A549 (cell line): ENCODE measurements around the gene TRIM7. TPM values are rescaled to one million over a fixed set of nuclear protein-coding genes. Genes with fewer than 3 reads are reported as not detected.
"Not testable (repeated sequence)": the region's sequence is repeated elsewhere in the genome, so short reads cannot be mapped to it uniquely, and the experiment has no call there.

ENCODE experiments used
- ATAC-seq, 2 experiments: fragments of 200-7000 bp in 1 of 2; fragments of >200 bp in 1 of 2; cut with Nextera tagmentation in 1 of 2; cut with Tn5 transposase in 1 of 2; 3 replicates each; pipeline versions ENCODE4 v1.8.0 to v1.9.1; 2018 to 2020; ENCODE audit warnings: mild to moderate bottlenecking in 1 of 2, moderate library complexity in 1 of 2
- CTCF ChIA-PET: fragments of 300-600 bp; sonication (Branson Sonifier 250); formaldehyde crosslinking; extraction: SDS; loops from one replicate; lab custom pipeline; 2021; ENCODE audit warnings: antibody characterized with exemption, inconsistent platforms; lab: Yijun Ruan, JAX
- POLR2A ChIA-PET: fragments of 350-600 bp; formaldehyde crosslinking; extraction: SDS; loops from one replicate; lab custom pipeline; 2021; ENCODE audit warnings: antibody characterized with exemption, inconsistent platforms; lab: Yijun Ruan, JAX
- DNase-seq, 2 experiments: peaks; one replicate each; pipeline versions ENCODE4 v3.0.0 to v3.0.0-alpha.2; 2011 to 2016; ENCODE audit warnings: low read depth in 1 of 2, low spot score in 1 of 2
- FAIRE-seq: peaks from 2 replicates; lab custom pipeline; 2011; peaks lifted over from hg19 to GRCh38; lab: Jason Lieb, UNC
- H3K27ac ChIP-seq, 2 experiments: fragments of >200 bp; sonication (Bioruptor Twin); formaldehyde crosslinking; 3 replicates each; pipeline ENCODE4 v1.5.1; 2016 to 2017
- H3K4me1 ChIP-seq: fragments of >200 bp; sonication (Bioruptor Twin); formaldehyde crosslinking; 3 replicates; pipeline ENCODE4 v1.6.1; 2016
- H3K4me2 ChIP-seq: fragments of >200 bp; sonication (Bioruptor Twin); formaldehyde crosslinking; 3 replicates; pipeline ENCODE4 v1.6.1; 2016
- H3K4me3 ChIP-seq: fragments of >200 bp; sonication (Bioruptor Twin); formaldehyde crosslinking; 3 replicates; pipeline ENCODE4 v1.5.1; 2016
- H3K9me3 ChIP-seq: fragments of >200 bp; sonication (Bioruptor Twin); formaldehyde crosslinking; 3 replicates; pipeline ENCODE4 v1.6.1; 2016
- EHF ChIP-seq: fragments of 250-450 bp; sonication (Bioruptor Pico); IDR thresholded peaks from 2 replicates; pipeline ENCODE4 v1.5.0; 2020; ENCODE audit warnings: mild to moderate bottlenecking
- FOSB ChIP-seq: fragments of 250-450 bp; sonication (Bioruptor Pico); IDR thresholded peaks from 2 replicates; pipeline ENCODE4 v1.5.0; 2020; ENCODE audit warnings: mild to moderate bottlenecking, moderate library complexity
- FOSL2 ChIP-seq, 2 experiments: fragments of 450-650 bp in 1 of 2; fragments of >200 bp in 1 of 2; sonication (Bioruptor Twin) in 1 of 2; formaldehyde crosslinking; IDR thresholded peaks; 2 replicates each; pipeline versions ENCODE4 v1.5.0 to v1.6.1; 2016 to 2020; ENCODE audit warnings: mild to moderate bottlenecking in 1 of 2, moderate library complexity in 1 of 2
- HEYL ChIP-seq: fragments of 250-450 bp; sonication (Bioruptor Pico); IDR thresholded peaks from 2 replicates; pipeline ENCODE4 v1.8.0; 2021; ENCODE audit warnings: mild to moderate bottlenecking, moderate library complexity
- HOXB5 ChIP-seq: fragments of 250-450 bp; sonication (Bioruptor Pico); IDR thresholded peaks from 2 replicates; pipeline ENCODE4 v1.5.0; 2020; ENCODE audit warnings: mild to moderate bottlenecking, moderate library complexity
- POLR2A ChIP-seq: IDR thresholded peaks from 2 replicates; pipeline ENCODE4 v1.6.1; 2012; ENCODE audit warnings: mild to moderate bottlenecking, low read length
- RNF2 ChIP-seq: fragments of 200-600 bp; sonication (generic); IDR thresholded peaks from 2 replicates; pipeline ENCODE4 v1.6.1; 2016; ENCODE audit warnings: low read depth, mild to moderate bottlenecking, antibody characterized with exemption, moderate library complexity, borderline replicate concordance
- SREBF2 ChIP-seq: fragments of 450-650 bp; IDR thresholded peaks from 2 replicates; pipeline ENCODE4 v1.6.1; 2014; ENCODE audit warnings: mild to moderate bottlenecking, moderate library complexity
- TP53 ChIP-seq: fragments of 250-450 bp; sonication (Bioruptor Pico); IDR thresholded peaks from 2 replicates; pipeline ENCODE4 v1.5.0; 2021; ENCODE audit warnings: mild to moderate bottlenecking, moderate library complexity
- ZSCAN20 ChIP-seq: fragments of 250-450 bp; sonication (Bioruptor Pico); IDR thresholded peaks from 2 replicates; pipeline ENCODE4 v1.8.0; 2022; ENCODE audit warnings: mild to moderate bottlenecking, moderate library complexity
- WGBS: methylation state at CpG from one replicate; pipeline ENCODE4 v1.1.6; 2017; ENCODE audit errors: missing lambda C conversion rate; 5-methylcytosine and 5-hydroxymethylcytosine counted together
- polyA plus RNA-seq, 4 experiments: library from polyadenylated mRNA; depleted of rRNA in 3 of 4; stranded (reverse); fragments of >200 nt; fragmentation: RNase III in 1 of 4; extraction: RNeasy Plus Mini Kit Qiagen cat#74134 plus additional on column Dnase treatment in 1 of 4; gene quantifications; 2 replicates in 3 of 4; 3 replicates in 1 of 4; pipeline ENCODE4 v1.2.3, GENCODE V29; 2011 to 2017
- TF ChIP-seq, protein P1 (sequence below): fragments of 250-450 bp; sonication (Bioruptor Pico); IDR thresholded peaks from 2 replicates; pipeline ENCODE4 v1.5.0; 2021; ENCODE audit warnings: mild to moderate bottlenecking, moderate library complexity, borderline replicate concordance
- TF ChIP-seq, protein P2 (sequence below): fragments of 250-450 bp; sonication (Bioruptor Pico); IDR thresholded peaks from 2 replicates; pipeline ENCODE4 v1.5.0; 2020; ENCODE audit warnings: low read depth, mild to moderate bottlenecking, moderate library complexity
- TF ChIP-seq, protein P3 (sequence below): IDR thresholded peaks from 2 replicates; pipeline ENCODE4 v1.6.1; 2012
- TF ChIP-seq, protein P4 (sequence below): IDR thresholded peaks from 2 replicates; pipeline ENCODE4 v1.6.1; 2012; ENCODE audit warnings: low read depth, borderline replicate concordance
- TF ChIP-seq, protein P5 (sequence below): fragments of >200 bp; sonication (Bioruptor Twin); formaldehyde crosslinking; IDR thresholded peaks from 3 replicates; pipeline ENCODE4 v1.6.1; 2016

The TRIM7 gene
- polyA plus RNA-seq, 2 of the 4 experiments (the other 2 are of a cell fraction), result 21.8 to 30.7 TPM

DNA sequence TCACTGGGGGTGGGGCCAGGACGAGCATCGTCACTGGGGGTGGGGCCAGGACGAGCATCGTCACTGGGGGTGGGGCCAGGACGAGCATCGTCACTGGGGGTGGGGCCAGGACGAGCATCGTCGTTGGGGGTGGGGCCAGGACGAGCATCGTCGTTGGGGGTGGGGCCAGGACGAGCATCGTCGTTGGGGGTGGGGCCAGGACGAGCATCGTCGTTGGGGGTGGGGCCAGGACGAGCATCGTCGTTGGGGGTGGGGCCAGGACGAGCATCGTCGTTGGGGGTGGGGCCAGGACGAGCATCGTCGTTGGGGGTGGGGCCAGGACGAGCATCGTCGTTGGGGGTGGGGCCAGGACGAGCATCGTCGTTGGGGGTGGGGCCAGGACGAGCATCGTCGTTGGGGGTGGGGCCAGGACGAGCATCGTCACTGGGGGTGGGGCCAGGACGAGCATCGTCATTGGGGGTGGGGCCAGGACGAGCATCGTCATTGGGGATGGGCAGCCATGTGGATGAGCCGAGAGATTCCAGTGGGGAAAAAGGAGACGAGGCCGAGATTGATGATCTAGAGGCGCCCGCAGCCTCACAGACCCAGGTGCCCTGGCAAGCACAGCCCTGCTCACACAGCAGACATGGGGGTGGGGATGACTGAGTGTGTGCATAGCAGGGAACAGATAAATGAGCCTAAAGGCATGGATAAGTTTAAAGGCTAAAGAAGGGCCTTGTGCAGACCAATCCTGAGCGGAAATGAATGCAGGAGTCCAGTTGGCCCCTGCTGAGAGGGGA lies 44.1 kb downstream of the TRIM7 start:
- peak overlapping the region; percentile 91 to 99 for H3K27ac ChIP-seq
- POLR2A ChIA-PET, FAIRE-seq, H3K9me3 ChIP-seq: not testable (repeated sequence)
- peaks cover 22% of the 10 kb centered on the region for H3K4me1 ChIP-seq
- TF ChIP-seq HOXB5 (CRISPR knock-in tag) (peak; percentile 92; the same call in 1 of the 2 replicates), ZSCAN20 (peak; percentile 93), RNF2 (0 out of 2 replicates have a peak, but pooled peaks have one; percentile 28), EHF (peak; percentile 48; the same call in 1 of the 2 replicates), TP53 (CRISPR knock-in tag) (peak; percentile 68; the same call in 1 of the 2 replicates), HEYL (CRISPR knock-in tag) (peak; percentile 89)
- TF ChIP-seq, protein P1, sequence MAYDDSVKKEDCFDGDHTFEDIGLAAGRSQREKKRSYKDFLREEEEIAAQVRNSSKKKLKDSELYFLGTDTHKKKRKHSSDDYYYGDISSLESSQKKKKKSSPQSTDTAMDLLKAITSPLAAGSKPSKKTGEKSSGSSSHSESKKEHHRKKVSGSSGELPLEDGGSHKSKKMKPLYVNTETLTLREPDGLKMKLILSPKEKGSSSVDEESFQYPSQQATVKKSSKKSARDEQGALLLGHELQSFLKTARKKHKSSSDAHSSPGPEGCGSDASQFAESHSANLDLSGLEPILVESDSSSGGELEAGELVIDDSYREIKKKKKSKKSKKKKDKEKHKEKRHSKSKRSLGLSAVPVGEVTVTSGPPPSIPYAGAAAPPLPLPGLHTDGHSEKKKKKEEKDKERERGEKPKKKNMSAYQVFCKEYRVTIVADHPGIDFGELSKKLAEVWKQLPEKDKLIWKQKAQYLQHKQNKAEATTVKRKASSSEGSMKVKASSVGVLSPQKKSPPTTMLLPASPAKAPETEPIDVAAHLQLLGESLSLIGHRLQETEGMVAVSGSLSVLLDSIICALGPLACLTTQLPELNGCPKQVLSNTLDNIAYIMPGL (CRISPR knock-in tag), result peak; percentile 73; the same call in 1 of the 2 replicates
- TF ChIP-seq, protein P2, sequence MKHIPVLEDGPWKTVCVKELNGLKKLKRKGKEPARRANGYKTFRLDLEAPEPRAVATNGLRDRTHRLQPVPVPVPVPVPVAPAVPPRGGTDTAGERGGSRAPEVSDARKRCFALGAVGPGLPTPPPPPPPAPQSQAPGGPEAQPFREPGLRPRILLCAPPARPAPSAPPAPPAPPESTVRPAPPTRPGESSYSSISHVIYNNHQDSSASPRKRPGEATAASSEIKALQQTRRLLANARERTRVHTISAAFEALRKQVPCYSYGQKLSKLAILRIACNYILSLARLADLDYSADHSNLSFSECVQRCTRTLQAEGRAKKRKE (CRISPR knock-in tag), result 0 out of 2 replicates have a peak, but pooled peaks have one; percentile 74
- TF ChIP-seq, protein P3, sequence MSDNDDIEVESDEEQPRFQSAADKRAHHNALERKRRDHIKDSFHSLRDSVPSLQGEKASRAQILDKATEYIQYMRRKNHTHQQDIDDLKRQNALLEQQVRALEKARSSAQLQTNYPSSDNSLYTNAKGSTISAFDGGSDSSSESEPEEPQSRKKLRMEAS, result peak; percentile 93
- TF ChIP-seq, protein P4, sequence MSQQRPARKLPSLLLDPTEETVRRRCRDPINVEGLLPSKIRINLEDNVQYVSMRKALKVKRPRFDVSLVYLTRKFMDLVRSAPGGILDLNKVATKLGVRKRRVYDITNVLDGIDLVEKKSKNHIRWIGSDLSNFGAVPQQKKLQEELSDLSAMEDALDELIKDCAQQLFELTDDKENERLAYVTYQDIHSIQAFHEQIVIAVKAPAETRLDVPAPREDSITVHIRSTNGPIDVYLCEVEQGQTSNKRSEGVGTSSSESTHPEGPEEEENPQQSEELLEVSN, result peak; percentile 91
- CTCF ChIA-PET, result interaction anchor here (0.8 to 2.7 kb wide), 13 partner anchors 10 to 78 kb away, joined by 3 to 15 read pairs (median 5); partner anchors contain the start of gene OR2V2
- H3K4me3 ChIP-seq, result peak overlapping the region; percentile 38
- ATAC-seq (peak; percentile 37 to 52), DNase-seq (peak; percentile 88 to 91)
- 13% methylated on average over 8 of the region's 48 CpGs for WGBS
- H3K4me2 ChIP-seq, result peak overlapping the region; percentile 91

DNA sequence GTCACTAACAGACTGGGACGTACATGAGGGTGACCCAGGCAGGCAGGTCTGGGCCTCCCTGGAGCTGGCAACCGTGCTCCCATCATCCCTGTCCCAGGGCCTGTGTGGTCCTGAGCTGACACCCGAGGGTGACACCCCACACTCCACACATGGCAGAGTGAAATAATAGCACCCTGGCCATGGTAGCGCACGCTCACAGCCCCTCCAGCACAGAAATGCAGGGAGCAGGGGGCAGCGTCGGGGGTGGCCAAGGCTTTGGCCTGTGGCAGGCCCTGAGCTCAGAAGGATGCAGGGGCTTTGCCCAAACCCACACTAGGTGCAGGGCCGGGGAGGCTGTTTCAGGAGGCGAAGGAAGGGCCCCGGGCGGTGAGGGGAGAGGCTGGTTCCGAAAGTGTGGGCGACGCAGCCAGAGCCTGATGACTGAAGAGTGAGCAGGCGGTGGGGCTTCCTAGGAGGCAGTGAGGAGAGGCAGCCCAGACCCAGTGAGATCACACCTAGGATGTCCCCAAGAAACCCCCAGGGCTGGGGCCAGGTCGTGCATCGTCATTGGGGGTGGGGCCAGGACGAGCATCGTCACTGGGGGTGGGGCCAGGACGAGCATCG lies 44.7 kb downstream of the TRIM7 start:
- peak overlapping the region; percentile 91 for H3K4me2 ChIP-seq
- FAIRE-seq (no peak), DNase-seq (peak; percentile 84 to 87), ATAC-seq (peak; percentile 66 to 68)
- POLR2A ChIA-PET, result no interaction called here
- H3K4me3 ChIP-seq, result peak overlapping the region; percentile 39
- no peaks in the 10 kb centered on the region for H3K9me3 ChIP-seq
- H3K27ac ChIP-seq, result peak overlapping the region; percentile 90 to 99
- TF ChIP-seq, protein P5, sequence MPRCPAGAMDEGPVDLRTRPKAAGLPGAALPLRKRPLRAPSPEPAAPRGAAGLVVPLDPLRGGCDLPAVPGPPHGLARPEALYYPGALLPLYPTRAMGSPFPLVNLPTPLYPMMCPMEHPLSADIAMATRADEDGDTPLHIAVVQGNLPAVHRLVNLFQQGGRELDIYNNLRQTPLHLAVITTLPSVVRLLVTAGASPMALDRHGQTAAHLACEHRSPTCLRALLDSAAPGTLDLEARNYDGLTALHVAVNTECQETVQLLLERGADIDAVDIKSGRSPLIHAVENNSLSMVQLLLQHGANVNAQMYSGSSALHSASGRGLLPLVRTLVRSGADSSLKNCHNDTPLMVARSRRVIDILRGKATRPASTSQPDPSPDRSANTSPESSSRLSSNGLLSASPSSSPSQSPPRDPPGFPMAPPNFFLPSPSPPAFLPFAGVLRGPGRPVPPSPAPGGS, result no peak
- no peak for TF ChIP-seq FOSB
- peak; percentile 27 for TF ChIP-seq POLR2A
- TF ChIP-seq SREBF2, result no peak
- TF ChIP-seq FOSL2 (IDR thresholded peaks at IDR 0.05), result no peak
- TF ChIP-seq FOSL2 (CRISPR knock-in tag; IDR thresholded peaks at IDR 0.05), result no peak
- no peak for TF ChIP-seq HOXB5 (CRISPR knock-in tag)
- 14% methylated on average over 8 of the region's 21 CpGs for WGBS
- peaks cover 22% of the 10 kb centered on the region for H3K4me1 ChIP-seq
- CTCF ChIA-PET, result interaction anchor here (0.6 to 2.7 kb wide), 20 partner anchors 8 to 397 kb away, joined by 3 to 15 read pairs (median 6); partner anchors contain the start of gene OR2V2
